H1 (cell line): Measurements from ENCODE around the gene C1RL. TPM values are rescaled to one million over a fixed set of nuclear protein-coding genes. Genes with fewer than 3 reads are reported as not detected.

Source experiments
- CTCF ChIA-PET: fragments of 300-600 bp; sonication (Branson Sonifier 250); formaldehyde crosslinking; loops from one replicate; lab custom pipeline; 2021; ENCODE audit not compliant: partially characterized antibody; lab: Charles Lee
- POLR2A ChIA-PET: fragments of 300-600 bp; sonication (Branson Sonifier 250); formaldehyde crosslinking; loops from one replicate; lab custom pipeline; 2021; ENCODE audit warnings: inconsistent platforms; ENCODE audit not compliant: partially characterized antibody; lab: Charles Lee
- DNase-seq, 2 experiments: peaks; one replicate each; pipeline versions ENCODE4 v3.0.0 to v3.0.0-alpha.2; 2010 to 2022; ENCODE audit warnings: low spot score in 2 of 2, low read depth in 1 of 2, mixed read lengths in 1 of 2
- FAIRE-seq: peaks from 2 replicates; lab custom pipeline; 2011; peaks lifted over from hg19 to GRCh38; lab: Jason Lieb, UNC
- H2AFZ ChIP-seq: 2 replicates; pipeline ENCODE4 v1.8.1; 2012; ENCODE audit warnings: low read length, inconsistent platforms
- H2AK5ac ChIP-seq: 2 replicates; pipeline ENCODE4 v1.6.1; 2013; ENCODE audit warnings: low read depth, low read length
- H2BK120ac ChIP-seq: replicated peaks from 2 replicates; pipeline ENCODE3; 2013; ENCODE audit warnings: low read depth, low read length, inconsistent platforms
- H2BK12ac ChIP-seq: 2 replicates; pipeline ENCODE4 v1.6.1; 2013; ENCODE audit warnings: low read depth, low read length
- H2BK15ac ChIP-seq: 2 replicates; pipeline ENCODE4 v1.6.1; 2013; ENCODE audit warnings: low read length
- H2BK20ac ChIP-seq: 2 replicates; pipeline ENCODE4 v1.6.1; 2013; ENCODE audit warnings: low read length
- H2BK5ac ChIP-seq: 2 replicates; pipeline ENCODE4 v1.6.1; 2013; ENCODE audit warnings: low read depth, low read length
- H3K14ac ChIP-seq: 2 replicates; pipeline ENCODE4 v1.6.1; 2013; ENCODE audit warnings: inconsistent platforms; ENCODE audit not compliant: insufficient read length
- H3K18ac ChIP-seq: 2 replicates; pipeline ENCODE4 v1.6.1; 2013; ENCODE audit warnings: low read length; ENCODE audit errors: extremely low read depth
- H3K23ac ChIP-seq: 2 replicates; pipeline ENCODE4 v1.6.1; 2013; ENCODE audit warnings: inconsistent platforms; ENCODE audit not compliant: insufficient read length
- H3K23me2 ChIP-seq: 2 replicates; pipeline ENCODE4 v1.6.1; 2013; ENCODE audit warnings: low read depth, low read length
- H3K27ac ChIP-seq: 2 replicates; pipeline ENCODE4 v1.6.1; 2011; ENCODE audit warnings: low read depth, low read length, inconsistent platforms
- H3K27me3 ChIP-seq, 4 experiments: replicated peaks in 1 of 4; 1 replicate in 1 of 4; 2 replicates in 3 of 4; pipeline versions ENCODE4 v1.6.1 to v1.8.1; 2011 to 2013; ENCODE audit warnings: low read length in 3 of 4, mild to moderate bottlenecking in 3 of 4, inconsistent platforms in 2 of 4, mixed read lengths in 2 of 4, moderate library complexity in 1 of 4; ENCODE audit not compliant: control insufficient read depth in 3 of 4, insufficient read depth in 3 of 4; ENCODE audit errors: extremely low read depth in 1 of 4
- H3K36me3 ChIP-seq, 4 experiments: 2 replicates each; pipeline versions ENCODE4 v1.6.1 to v1.8.1; 2011 to 2013; ENCODE audit warnings: mild to moderate bottlenecking in 4 of 4, low read length in 3 of 4, moderate library complexity in 2 of 4, control low read depth in 1 of 4, inconsistent platforms in 1 of 4; ENCODE audit not compliant: insufficient read depth in 4 of 4, control insufficient read depth in 2 of 4
- H3K4ac ChIP-seq: replicated peaks from 2 replicates; pipeline ENCODE3; 2013; ENCODE audit warnings: low read length, low read depth, mixed read lengths, inconsistent platforms; ENCODE audit not compliant: insufficient read length
- H3K4me1 ChIP-seq, 4 experiments: replicated peaks in 1 of 4; 1 replicate in 1 of 4; 2 replicates in 3 of 4; pipeline versions ENCODE4 v1.6.1 to v1.8.1; 2011 to 2013; ENCODE audit warnings: low read length in 3 of 4, inconsistent platforms in 2 of 4, mixed read lengths in 1 of 4; ENCODE audit not compliant: insufficient read depth in 4 of 4, control insufficient read depth in 3 of 4
- H3K4me2 ChIP-seq, 2 experiments: 2 replicates each; pipeline versions ENCODE4 v1.6.1 to v1.8.1; 2011 to 2013; ENCODE audit warnings: low read depth in 2 of 2, low read length in 2 of 2, control low read depth in 1 of 2, inconsistent platforms in 1 of 2, mild to moderate bottlenecking in 1 of 2; ENCODE audit not compliant: insufficient read depth in 1 of 2
- H3K4me3 ChIP-seq, 4 experiments: fragments of 200-600, 300-600 bp in 1 of 4; sonication (generic), shearing (Covaris generic), sonication (Bioruptor Twin) in 1 of 4; 2 replicates each; pipeline versions ENCODE4 v1.5.1 to v1.8.1; 2011 to 2016; ENCODE audit warnings: low read length in 4 of 4, low read depth in 3 of 4, control low read depth in 2 of 4, inconsistent platforms in 2 of 4, mild to moderate bottlenecking in 2 of 4, mixed read lengths in 1 of 4, moderate library complexity in 1 of 4; ENCODE audit not compliant: insufficient read depth in 2 of 4; ENCODE audit errors: extremely low read depth in 1 of 4
- H3K56ac ChIP-seq: replicated peaks from 2 replicates; pipeline ENCODE3; 2013; ENCODE audit warnings: low read depth, mild to moderate bottlenecking, mixed read lengths, low read length, inconsistent platforms; ENCODE audit not compliant: insufficient read length
- H3K79me1 ChIP-seq: 2 replicates; pipeline ENCODE4 v1.6.1; 2013; ENCODE audit warnings: low read depth, low read length, control low read depth
- H3K79me2 ChIP-seq, 2 experiments: 2 replicates each; pipeline versions ENCODE4 v1.6.1 to v1.8.1; 2012 to 2013; ENCODE audit warnings: low read length in 2 of 2, mild to moderate bottlenecking in 2 of 2, inconsistent platforms in 1 of 2; ENCODE audit not compliant: insufficient read depth in 2 of 2, control insufficient read depth in 1 of 2
- H3K9ac ChIP-seq, 4 experiments: replicated peaks in 1 of 4; 1 replicate in 1 of 4; 2 replicates in 3 of 4; pipeline versions ENCODE4 v1.6.1 to v1.8.1; 2011 to 2013; ENCODE audit warnings: low read depth in 3 of 4, low read length in 3 of 4, control low read depth in 2 of 4, mild to moderate bottlenecking in 2 of 4, moderate library complexity in 2 of 4, inconsistent platforms in 1 of 4; ENCODE audit errors: extremely low read depth in 1 of 4
- H3K9me3 ChIP-seq, 2 experiments: 2 replicates each; pipeline versions ENCODE4 v1.6.1 to v1.8.1; 2012 to 2013; ENCODE audit warnings: mild to moderate bottlenecking in 2 of 2, moderate library complexity in 2 of 2, control low read depth in 1 of 2, inconsistent platforms in 1 of 2, low read depth in 1 of 2, low read length in 1 of 2, mixed read lengths in 1 of 2; ENCODE audit not compliant: insufficient read depth in 2 of 2
- H4K20me1 ChIP-seq, 2 experiments: replicated peaks in 1 of 2; 2 replicates each; pipeline versions ENCODE3 to v1.8.1; 2011 to 2013; ENCODE audit warnings: inconsistent platforms in 2 of 2, low read length in 2 of 2, mild to moderate bottlenecking in 1 of 2; ENCODE audit not compliant: insufficient read depth in 2 of 2, control insufficient read depth in 1 of 2
- H4K5ac ChIP-seq: 2 replicates; pipeline ENCODE4 v1.6.1; 2013; ENCODE audit warnings: low read length, low read depth, mixed read lengths, inconsistent platforms; ENCODE audit not compliant: insufficient read length
- H4K8ac ChIP-seq: 2 replicates; pipeline ENCODE4 v1.8.0; 2013; ENCODE audit warnings: mild to moderate bottlenecking, moderate library complexity, low read length, inconsistent platforms; ENCODE audit not compliant: insufficient read depth; ENCODE audit errors: extremely low read depth
- H4K91ac ChIP-seq: replicated peaks from 2 replicates; pipeline ENCODE3; 2013; ENCODE audit warnings: low read length, mixed read lengths, inconsistent platforms; ENCODE audit not compliant: insufficient read length
- CBX5 ChIP-seq: fragments of 300-800, 300-1000 bp; sonication (generic); IDR thresholded peaks from 2 replicates; pipeline ENCODE4 v1.7.1; 2016; ENCODE audit warnings: antibody characterized with exemption, low read length, low read depth
- CTBP2 ChIP-seq: IDR thresholded peaks from 2 replicates; pipeline ENCODE4 v1.7.0; 2011; ENCODE audit warnings: borderline replicate concordance, mild to moderate bottlenecking, moderate library complexity, mixed read lengths, low read length; ENCODE audit not compliant: insufficient read depth, insufficient read length
- JUN ChIP-seq: IDR thresholded peaks from 2 replicates; pipeline ENCODE4 v1.6.1; 2011; ENCODE audit warnings: low read depth, mild to moderate bottlenecking, improper control_type of control experiment, low read length
- POLR2AphosphoS5 ChIP-seq: IDR thresholded peaks from 2 replicates; pipeline ENCODE4 v1.6.1; 2011; ENCODE audit warnings: low read depth, low read length
- RXRA ChIP-seq: IDR thresholded peaks from 2 replicates; pipeline ENCODE4 v1.6.1; 2011; ENCODE audit warnings: low read depth, mild to moderate bottlenecking, low read length, moderate library complexity; ENCODE audit not compliant: insufficient read depth
- SP4 ChIP-seq: IDR thresholded peaks from 2 replicates; pipeline ENCODE4 v1.6.1; 2012; ENCODE audit warnings: low read length, inconsistent platforms
- YY1 ChIP-seq: IDR thresholded peaks from 2 replicates; pipeline ENCODE4 v1.6.1; 2011; ENCODE audit warnings: low read depth, mild to moderate bottlenecking, low read length
- WGBS, 2 experiments: shearing (Covaris generic) in 1 of 2; methylation state at CpG; one replicate each; pipeline versions ENCODE4 v1.1.6 to v1.1.7; 2013 to 2015; ENCODE audit warnings: low lambda C conversion rate in 2 of 2, mixed read lengths in 2 of 2, inconsistent platforms in 1 of 2, low coverage in 1 of 2, missing lambda C conversion rate in 1 of 2; ENCODE audit not compliant: insufficient replicate concordance in 2 of 2, insufficient coverage in 1 of 2, insufficient read length in 1 of 2; ENCODE audit errors: extremely low coverage in 1 of 2, missing lambda C conversion rate in 1 of 2; 5-methylcytosine and 5-hydroxymethylcytosine counted together
- polyA plus RNA-seq, 7 experiments: library from polyadenylated mRNA; depleted of rRNA in 3 of 7; stranded (reverse) in 5 of 7; unstranded in 2 of 7; fragments of >200 nt in 5 of 7; fragments of 200-250 nt in 2 of 7; gene quantifications; 1 replicate in 5 of 7; 2 replicates in 1 of 7; 4 replicates in 1 of 7; pipeline versions ENCODE4 v1.2.1 to v1.2.3, GENCODE V29; 2011 to 2013; ENCODE audit warnings: missing spikeins in 2 of 7, mixed read lengths in 2 of 7
- total RNA-seq: library from RNA; stranded (reverse); fragmentation: NEBNext Ultra II Directional; extraction: Animal tissue kit (Norgen Biotek cat#: 25700); gene quantifications from 2 replicates; pipeline ENCODE4 v1.2.1, GENCODE V29; 2021
- TF ChIP-seq, protein P1 (sequence below): IDR thresholded peaks from 2 replicates; pipeline ENCODE4 v1.6.1; 2011; ENCODE audit warnings: low read depth, mild to moderate bottlenecking, low read length; ENCODE audit not compliant: insufficient read depth

The C1RL gene
- total and polyA plus RNA-seq, 2 of the 8 experiments (the other 6 are each of a cell fraction or from before 2014, with no cell fraction given), result 11.4 to 15.5 TPM

DNA sequence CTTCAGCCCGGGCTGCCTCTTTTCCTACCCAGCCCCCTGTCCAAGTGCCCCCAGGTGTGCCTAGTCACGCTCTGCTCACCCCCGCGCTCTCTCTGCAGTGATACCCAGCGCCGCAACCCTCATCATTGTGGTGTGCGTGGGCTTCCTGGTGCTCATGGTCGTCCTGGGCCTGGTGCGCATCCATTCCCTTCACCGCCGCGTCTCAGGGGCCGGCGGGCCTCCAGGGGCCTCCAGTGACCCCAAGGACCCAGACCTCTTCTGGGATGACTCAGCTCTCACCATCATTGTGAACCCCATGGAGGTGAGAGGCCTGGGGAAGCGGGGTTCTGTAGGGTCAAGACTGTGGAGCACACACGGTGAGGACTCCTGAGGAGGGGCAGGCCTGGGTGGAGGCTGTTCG lies 48.4 kb upstream of the C1RL start:
- no peak for TF ChIP-seq CTBP2
- TF ChIP-seq JUN, result no peak
- TF ChIP-seq YY1, result no peak
- TF ChIP-seq SP4, result no peak
- TF ChIP-seq CBX5, result no peak
- TF ChIP-seq POLR2AphosphoS5, result no peak
- TF ChIP-seq RXRA, result no peak
- TF ChIP-seq, protein P1, sequence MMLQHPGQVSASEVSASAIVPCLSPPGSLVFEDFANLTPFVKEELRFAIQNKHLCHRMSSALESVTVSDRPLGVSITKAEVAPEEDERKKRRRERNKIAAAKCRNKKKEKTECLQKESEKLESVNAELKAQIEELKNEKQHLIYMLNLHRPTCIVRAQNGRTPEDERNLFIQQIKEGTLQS, result no peak
- TF ChIP-seq, all 59 proteins: peak for 0
- Histone ChIP-seq H3K79me1 (no peaks in the 10 kb centered on the region; the same call in 1 of the 2 replicates), H2BK15ac (no peak overlapping the region), H2BK5ac (no peak overlapping the region), H2BK20ac (no peak overlapping the region), H3K9me3 (no peaks in the 10 kb centered on the region), H3K4me1 (no peaks in the 10 kb centered on the region), H3K23ac (no peak overlapping the region), H4K91ac (no peak overlapping the region), H3K4ac (no peak overlapping the region), H3K4me3 (no peak overlapping the region), H4K5ac (no peak overlapping the region), H3K23me2 (no peaks in the 10 kb centered on the region; the same call in 1 of the 2 replicates), H3K9ac (no peak overlapping the region), H2AFZ (no peak overlapping the region), H3K4me2 (no peak overlapping the region), H3K18ac (no peak overlapping the region), H2BK120ac (no peak overlapping the region), H3K27ac (no peak overlapping the region), H3K36me3 (no peaks in the 10 kb centered on the region; a peak in 3 of 8 replicates), H4K20me1 (no peaks in the 10 kb centered on the region), H3K79me2 (no peaks in the 10 kb centered on the region), H3K14ac (no peak overlapping the region), H3K27me3 (no peaks in the 10 kb centered on the region), H4K8ac (no peak overlapping the region), H2BK12ac (no peak overlapping the region), H3K56ac (no peak overlapping the region), H2AK5ac (no peak overlapping the region)
- ChIA-PET CTCF (interaction anchor here (10.0 kb wide), 1 partner anchor 14 kb away, joined by 151 read pairs; no protein-coding TSS in a partner anchor), POLR2A (no interaction called here)
- FAIRE-seq (no peak), DNase-seq (no peak)
- WGBS, 2 experiments, result 91% methylated on average over 16 of the region's 17 CpGs; no CpG with 5 or more reads in 1 of the 2 experiments
